ENCODE results near the gene KANSL2.
A peak's percentile ranks its signal among the peaks of the same experiment; 100 is the strongest.
"Not testable (repeated sequence)": the region's sequence is repeated elsewhere in the genome, so short reads cannot be mapped to it uniquely, and the experiment has no call there.

Gene KANSL2, protein sequence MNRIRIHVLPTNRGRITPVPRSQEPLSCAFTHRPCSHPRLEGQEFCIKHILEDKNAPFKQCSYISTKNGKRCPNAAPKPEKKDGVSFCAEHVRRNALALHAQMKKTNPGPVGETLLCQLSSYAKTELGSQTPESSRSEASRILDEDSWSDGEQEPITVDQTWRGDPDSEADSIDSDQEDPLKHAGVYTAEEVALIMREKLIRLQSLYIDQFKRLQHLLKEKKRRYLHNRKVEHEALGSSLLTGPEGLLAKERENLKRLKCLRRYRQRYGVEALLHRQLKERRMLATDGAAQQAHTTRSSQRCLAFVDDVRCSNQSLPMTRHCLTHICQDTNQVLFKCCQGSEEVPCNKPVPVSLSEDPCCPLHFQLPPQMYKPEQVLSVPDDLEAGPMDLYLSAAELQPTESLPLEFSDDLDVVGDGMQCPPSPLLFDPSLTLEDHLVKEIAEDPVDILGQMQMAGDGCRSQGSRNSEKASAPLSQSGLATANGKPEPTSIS

DNA sequence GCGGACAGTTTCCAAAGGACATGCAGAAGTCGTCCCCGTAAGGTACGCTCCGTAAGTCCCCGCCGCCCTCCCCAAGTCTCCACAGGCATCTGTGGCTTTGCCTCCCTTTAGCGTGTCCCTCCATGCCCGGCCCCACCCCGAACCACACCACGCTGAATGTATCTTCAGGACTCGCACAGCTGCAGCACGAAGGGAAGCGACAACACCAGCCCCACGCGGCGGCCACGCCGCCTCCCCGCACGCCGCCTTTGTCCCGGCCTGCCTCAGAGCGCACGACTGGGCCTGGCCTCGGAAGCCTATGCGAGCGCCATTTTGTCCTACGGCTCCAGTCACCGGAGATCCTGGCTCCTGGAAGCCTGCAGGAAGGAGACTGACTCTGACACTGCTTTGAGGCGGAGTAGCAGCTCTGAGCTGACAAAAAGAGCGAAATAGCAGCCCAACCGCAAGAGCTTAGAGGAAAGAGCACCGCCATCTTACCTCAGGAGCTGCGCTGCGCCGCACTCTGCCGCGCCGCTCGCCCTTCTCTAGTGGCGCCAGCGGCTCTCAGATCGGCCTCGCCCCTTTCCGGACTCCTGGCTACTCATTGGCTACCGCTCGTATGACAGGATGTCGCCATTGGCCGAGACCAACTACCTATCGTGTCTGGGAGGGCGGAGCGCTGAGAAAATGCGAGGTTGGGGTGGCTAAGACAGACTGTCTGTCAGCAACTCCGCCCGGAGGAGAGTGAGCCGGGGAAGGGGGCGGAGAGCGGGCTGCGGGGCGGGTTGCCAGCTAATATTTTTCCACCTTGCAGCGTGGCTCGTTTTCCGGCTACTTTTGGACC is at the start of gene KANSL2:
Gene KANSL2, minus strand, starts transcription at position 529 of the 823 bp plus-strand sequence. CDS start 606 bp downstream, outside the sequence.
- peak; percentile 92 to 97 for DNase-seq (ENCODE audit: low read depth in 2 of 2)

DNA sequence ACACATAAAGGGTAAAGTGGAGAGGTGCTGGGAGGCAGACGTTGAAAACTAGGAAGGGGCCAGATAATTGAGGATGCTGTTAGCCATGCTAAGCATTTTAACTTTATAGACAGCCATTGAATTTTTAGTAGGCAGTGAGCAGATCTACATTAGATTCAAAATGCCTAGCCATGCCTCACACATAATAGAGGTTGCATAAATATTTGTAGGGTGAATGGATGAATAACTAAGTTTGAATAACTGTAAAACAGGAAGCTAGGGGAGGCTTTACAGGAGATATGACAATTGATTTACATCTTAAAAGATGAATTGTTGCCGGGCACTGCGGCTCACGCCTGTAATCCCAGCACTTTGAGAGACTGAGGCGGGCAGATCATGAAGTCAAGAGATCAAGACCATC is 46.8 kb upstream of the KANSL2 start:
- no peak for DNase-seq (ENCODE audit: low read depth in 2 of 2)

DNA sequence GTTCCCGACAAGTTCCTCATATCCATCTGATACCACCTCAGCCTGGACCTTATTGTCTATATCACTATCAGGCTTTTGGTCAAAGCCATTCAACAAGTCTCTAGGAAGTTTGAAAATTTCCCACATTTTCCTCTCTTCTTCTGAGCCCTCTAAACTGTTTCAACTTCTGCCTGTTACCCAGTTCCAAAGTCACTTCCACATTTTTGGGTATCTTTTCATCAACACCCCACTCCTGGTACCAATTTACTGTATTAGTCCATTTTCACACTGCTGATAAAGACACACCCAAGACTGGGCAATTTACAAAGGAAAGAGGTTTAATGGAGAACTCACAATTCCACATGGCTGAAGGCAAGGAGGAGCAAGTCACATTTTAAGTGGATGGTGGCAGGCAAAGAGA is 38.7 kb upstream of the KANSL2 start:
- not testable (repeated sequence) for DNase-seq (ENCODE audit: low read depth in 2 of 2)

DNA sequence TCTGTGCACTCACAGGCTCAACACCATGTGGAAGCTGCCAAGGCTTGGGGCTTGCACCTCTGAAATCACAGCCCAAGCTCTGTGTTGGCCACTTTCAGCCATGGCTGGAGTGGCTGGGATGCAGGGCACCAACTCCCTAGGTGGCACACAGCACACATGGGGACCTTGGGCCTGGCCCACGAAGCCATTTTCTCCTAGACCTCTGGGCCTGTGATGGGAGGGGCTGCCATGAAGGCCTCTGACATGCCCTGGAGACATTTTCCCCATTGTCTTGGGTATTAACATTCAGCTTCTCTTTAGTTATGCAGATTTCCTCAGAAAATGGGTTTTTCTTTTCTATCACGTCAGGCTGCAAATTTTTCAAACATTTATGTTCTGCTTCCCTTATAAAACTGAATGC is 38.1 kb upstream of the KANSL2 start:
- DNase-seq (ENCODE audit: low read depth in 2 of 2), result not testable (repeated sequence)

DNA sequence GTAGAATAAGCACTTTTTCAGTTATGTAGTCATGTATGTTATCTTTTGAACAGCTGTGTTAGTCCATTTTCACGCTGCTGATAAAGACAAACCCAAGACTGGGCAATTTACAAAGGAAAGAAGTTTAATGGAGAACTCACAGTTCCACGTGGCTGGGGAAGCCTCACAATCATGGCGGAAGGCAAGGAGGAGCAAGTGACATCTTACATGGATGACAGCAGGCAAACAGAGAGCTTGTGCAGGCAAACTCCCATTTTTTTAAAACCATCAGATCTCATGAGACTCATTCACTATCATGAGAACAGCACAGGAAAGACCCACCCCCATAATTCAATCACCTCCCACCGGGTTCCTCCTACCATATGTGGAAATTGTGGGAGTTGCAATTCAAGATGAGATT is 37.0 kb upstream of the KANSL2 start:
- DNase-seq (ENCODE audit: low read depth in 2 of 2), result not testable (repeated sequence)

DNA sequence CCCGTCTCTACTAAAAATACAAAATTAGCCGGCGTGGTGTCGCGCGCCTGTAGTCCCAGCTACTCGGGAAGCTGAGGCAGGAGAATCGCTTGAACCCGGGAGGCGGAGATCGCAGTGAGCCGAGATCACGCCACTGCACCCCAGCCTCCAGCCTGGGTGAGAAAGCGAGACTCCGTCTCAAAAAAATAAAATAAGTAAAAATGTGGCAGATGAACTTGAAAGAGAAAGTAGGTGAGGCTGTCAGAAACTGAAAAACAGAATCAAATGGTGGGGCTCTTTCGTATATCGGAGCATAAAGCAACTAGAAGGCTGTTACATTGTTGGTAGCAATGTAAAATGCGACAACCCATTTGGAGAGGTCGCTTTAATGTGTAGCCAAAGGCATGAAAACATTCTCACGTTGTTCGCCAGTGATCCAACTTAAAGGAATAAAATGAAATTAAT is 35.2 kb upstream of the KANSL2 start:
- DNase-seq (ENCODE audit: low read depth in 2 of 2), result no peak

DNA sequence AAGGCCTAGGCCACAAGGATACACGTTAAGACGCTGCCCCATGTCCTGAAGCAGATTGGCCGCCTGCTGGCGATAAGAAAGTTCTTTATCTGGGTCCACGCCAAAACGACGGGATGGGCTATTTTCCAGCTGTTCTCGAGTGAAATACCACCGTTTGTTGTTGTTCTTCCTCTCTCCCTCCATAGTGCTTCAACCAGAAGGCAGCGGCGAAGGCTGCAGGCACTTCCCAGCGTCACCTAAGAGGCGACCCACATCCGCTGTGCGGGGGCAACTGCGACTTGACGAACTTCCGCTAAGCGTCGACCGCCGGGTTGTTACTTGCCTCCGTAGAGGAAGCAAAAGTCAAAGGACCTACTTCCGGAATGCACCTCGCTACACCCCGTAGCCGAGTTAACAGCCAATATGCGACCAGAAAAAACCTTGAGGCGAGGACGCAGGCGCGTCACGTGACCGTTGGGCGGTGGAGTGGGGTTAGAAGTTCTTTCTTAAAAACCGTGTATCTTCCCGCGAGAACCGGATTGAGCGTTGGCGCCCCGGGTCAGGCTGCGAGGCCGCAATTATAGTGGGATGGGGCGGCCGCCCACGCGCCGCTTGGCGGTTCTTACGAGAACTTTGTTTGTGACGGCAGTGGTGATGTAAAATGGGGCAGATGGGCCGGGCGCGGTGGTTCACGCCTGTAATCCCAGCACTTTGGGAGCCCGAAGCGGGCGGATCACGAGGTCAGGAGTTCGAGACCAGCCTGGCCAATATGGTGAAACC is 34.6 kb upstream of the KANSL2 start, which contains the start of gene CCNT1:
Gene CCNT1, minus strand, starts transcription at position 215 of the 759 bp plus-strand sequence. Its CDS starts 32 bp downstream, at position 183.
- DNase-seq (ENCODE audit: low read depth in 2 of 2), result peak; percentile 97 to 99

DNA sequence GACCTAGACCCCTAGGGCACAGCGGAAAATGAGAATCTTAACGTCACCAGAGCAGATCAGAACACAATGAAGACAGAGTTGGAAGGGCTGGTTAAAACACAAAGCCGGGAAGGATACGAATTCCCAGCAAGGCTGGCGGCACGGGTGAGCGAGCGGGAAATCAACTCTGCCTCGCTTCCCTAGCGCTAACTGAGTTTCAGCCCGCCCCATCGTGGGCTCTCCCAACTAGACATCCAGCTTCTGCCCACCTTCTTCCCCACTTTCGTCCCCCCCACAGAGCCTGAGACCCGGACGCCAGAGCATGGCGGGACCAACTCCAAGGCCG is 34.1 kb upstream of the KANSL2 start:
- DNase-seq (ENCODE audit: low read depth in 2 of 2), result no peak

DNA sequence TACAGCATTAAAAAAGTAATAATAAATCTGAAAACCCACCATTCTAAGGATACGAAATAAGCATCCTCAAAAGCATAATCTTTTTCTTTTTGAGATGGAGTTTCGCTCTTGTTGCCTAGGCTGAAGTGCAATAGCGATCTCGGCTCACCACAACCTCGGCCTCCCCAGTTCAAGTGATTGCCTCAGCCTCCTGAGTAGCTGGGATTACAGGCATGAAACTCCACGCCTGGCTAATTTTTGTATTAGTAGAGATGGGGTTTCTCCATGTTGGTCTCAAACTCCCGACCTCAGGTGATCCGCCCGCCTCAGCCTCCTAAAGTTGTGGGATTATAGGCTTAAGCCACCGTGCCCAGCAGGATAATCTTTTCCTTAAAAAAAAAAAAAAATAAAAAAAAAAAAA is 30.2 kb upstream of the KANSL2 start:
- no peak for DNase-seq (ENCODE audit: low read depth in 2 of 2)

DNA sequence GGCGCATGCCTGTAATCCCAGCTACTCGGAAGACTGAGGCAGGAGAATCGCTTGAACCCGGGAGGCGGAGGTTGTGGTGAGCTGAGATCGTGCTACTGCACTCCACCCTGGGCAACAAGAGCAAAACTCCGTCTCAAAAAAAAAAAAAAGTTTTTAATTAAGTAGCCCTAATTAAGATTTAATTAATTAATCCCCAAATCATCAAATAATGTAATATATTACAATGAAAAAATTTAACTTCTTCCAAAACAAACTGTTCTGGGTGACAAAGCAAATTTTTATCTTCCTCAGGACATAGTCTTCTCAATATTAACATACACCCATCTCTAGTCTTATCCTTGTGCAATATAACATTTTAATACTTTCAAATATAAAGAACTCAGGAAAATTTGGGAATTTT is 16.8 kb upstream of the KANSL2 start:
- DNase-seq (ENCODE audit: low read depth in 2 of 2), result not testable (repeated sequence)

DNA sequence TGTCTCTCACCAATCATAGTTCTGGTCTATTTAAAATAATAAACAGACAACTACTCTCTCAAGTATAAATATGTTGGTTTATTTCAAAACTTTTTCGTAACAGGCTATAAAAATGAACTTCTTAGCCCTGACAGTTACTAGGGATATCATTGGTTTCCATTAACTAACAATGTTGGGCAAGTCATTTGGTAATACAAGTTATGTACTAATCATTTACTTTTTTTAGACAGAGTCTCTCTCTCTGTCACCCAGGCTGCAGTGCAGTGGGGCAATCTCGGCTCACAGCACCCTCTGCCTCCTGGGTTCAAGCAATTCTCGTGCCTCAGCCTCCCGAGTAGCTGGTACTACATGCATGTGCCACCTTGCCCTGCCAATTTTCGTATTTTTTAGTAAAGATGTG is 14.6 kb upstream of the KANSL2 start:
- no peak for DNase-seq (ENCODE audit: low read depth in 2 of 2)

DNA sequence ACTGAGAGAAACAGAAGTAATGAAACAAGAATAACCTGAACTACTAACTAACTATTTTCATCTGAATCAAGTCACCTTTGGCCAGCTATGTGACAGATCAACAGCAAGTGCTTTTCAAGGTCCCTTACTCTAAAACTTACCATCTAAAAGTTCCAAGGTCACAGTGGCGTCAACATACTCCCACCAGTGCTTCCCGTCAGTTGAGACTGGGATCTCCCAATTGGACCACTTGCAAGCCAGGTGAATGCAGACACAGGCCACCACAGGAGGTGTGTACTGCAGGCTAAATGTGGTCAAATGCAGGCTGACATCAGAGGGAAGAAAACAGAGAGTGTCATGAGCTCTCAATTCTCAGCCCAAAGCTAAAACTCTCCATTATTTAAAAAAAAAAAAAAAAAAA is 13.8 kb upstream of the KANSL2 start:
- no peak for DNase-seq (ENCODE audit: low read depth in 2 of 2)

DNA sequence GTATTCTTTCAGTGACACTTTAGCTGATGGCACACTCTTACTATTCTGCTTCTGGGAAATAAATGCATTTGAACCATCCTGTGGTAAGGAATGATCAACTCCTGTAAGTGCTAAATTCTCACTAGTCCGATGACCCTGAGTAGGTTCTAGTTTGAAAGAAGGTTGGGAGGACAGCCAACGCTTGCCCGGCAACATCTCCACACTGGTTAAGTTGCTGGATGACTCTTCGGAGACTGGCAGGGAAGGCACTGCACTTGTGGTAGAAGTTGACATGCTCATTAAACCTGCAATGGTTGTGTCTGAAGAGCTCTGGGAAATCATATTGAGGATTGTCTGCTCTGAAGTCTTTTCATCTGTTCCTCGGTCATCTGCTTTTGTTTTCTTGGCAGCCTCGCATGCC is 12.0 kb upstream of the KANSL2 start:
- DNase-seq (ENCODE audit: low read depth in 2 of 2), result no peak

DNA sequence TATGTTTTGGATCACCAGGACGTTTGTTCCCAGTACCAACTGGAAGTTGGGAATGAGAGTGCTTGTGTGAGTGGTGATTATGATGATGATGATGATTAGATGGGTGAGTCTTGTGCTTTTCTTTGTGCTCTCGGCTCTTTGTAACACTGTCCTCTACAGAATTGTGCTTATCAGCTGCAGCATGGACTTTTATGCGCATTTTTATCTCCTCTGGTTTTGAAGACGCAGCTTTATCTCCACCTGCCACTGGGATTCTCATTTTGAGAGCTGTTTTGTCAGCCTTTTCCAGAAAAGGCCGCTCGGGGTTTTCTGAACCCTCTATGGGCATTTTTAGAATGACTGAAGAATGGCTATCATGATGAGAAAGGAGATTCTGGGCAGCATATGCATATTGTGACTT is 11.5 kb upstream of the KANSL2 start:
- DNase-seq (ENCODE audit: low read depth in 2 of 2), result no peak

DNA sequence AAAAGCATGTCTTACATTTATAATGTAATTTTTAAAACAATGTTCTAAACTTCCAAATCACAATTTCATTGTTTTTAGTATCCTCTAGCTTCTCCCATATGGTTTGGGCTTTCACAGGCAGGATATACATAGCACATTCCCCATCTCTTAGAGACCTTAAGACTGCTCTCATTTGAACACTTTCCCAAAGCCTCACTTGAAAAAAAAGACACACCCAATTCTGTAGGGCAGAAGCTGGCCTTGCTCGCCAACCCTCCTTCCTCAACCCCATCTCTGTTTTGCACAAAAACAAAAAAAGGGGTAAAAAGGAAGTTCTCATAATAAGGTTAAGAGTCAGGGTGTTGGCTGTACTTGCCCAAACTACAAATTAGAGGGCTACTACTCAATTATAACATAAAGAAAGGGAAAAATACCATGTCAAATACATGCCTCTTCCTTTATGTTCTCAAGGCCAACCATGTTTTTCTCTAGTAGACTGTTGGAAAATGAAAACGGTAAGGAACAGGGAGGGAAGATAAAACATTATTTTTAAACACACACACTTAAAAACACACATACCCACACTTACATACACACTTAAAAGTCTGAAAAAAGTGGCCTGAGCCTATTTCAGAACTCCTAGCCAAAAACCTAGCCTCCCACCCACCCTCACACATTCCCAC is 9.9 kb upstream of the KANSL2 start:
- no peak for DNase-seq (ENCODE audit: low read depth in 2 of 2)

DNA sequence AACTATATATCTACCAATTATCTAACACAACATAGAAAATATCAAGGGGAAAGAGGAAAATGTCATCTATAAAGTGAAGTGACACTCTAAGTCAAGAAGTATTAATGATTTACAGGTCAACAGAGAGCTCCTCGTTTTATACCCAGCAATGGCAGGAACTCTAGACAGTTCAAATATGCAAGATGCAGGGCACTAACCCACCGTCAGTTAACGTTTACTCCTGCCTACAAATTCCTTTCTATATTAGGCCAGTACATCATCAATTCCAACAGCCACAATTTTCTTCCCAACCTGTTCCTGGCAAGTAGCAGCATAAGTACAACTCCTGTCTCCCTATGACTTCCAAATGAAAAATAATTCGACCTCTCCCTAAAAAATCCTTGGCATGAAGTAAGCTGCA is 9.0 kb upstream of the KANSL2 start:
- DNase-seq (ENCODE audit: low read depth in 2 of 2), result no peak

DNA sequence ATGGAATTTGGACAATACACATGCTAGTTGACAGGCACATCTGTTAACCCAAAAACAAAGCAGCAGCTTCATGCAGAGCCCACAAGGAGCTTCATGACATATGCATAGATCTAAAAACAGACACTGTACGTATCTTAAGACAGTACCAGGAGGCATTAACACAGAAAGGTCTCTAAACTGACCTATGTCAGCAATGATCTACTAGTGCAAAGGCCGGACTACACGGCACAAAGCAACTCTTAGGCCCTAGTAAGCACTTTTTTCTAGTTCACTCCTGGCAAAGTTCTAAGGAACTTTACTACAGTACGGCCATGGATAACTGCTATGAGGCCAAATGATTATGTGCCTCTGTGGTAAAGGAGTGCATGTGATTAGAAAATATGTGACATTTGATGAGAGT is 8.4 kb upstream of the KANSL2 start:
- DNase-seq (ENCODE audit: low read depth in 2 of 2), result no peak

DNA sequence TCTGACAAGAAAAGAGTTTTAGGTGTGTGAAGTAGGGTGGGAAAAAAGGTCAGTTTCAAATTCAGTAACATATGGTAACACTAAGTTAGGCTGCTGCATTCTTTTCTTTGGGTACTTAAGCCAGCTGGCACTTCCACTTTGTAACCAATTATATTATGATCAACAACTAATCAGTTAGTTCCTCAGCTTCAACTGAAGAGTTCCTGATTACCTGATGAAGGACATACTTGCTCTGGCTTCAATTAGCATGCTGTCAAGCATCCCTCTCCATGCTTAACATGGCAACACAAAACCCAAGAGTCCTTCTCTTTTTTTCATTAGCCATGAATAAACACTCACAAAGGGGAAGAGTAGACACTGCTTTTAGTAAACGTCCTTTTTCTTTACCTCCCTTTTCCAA is 6.8 kb upstream of the KANSL2 start:
- DNase-seq (ENCODE audit: low read depth in 2 of 2), result no peak

DNA sequence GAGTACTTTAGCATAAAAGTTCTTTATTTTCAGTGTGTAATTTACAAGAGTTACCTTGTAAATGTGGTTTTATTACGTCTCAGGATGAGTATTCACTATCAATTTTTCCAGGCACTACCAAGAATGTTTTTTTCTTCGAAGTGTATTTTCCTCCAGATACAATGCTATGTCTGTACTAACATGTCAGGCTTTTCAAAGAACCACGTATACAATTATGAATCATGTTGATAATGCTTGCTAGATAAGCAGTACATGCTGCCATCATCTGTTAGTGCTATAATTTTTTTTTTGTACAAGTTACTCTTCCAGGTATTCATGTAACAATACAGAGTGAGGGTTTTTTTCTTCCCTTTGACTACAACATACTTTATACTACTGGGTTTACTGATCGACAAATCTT is 5.6 kb upstream of the KANSL2 start:
- no peak for DNase-seq (ENCODE audit: low read depth in 2 of 2)

DNA sequence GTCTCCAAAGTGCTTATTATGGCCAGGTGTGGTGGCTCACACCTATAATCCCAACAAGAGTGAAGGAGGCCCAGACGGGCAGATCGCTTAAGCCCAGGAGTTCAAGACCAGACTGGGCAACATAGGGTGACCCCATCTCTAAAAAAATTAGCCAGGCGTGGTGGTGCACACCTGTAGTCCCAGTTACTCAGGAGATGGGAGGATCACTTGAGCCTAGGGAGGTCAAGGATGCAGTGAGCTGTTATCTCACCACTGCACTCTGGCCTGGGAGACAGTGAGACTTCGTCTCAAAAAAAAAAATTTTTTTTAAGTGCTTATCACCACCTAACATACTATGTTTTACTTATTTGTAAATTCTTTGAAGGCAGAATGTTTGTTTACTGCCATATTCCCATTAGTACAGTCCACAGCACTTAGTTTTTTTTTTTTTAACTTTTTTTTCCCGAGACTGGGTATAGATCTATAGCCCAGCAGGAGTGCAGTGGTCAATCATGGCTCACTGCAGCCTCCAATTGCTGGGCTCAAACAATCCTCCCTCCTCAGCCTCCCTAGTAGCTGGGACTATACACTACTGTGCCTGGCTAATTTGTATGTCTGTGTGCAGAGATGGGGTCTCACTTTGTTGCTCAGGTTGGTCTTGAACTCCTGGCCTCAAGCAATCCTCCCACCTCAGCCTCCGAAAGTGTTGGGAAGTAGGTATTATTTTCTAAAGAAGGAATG is 4.7 kb upstream of the KANSL2 start:
- DNase-seq (ENCODE audit: low read depth in 2 of 2), result no peak
